DMS53 (cell line): Measurements from ENCODE around the gene PLCD1.
"Not testable (repeated sequence)": the region's sequence is repeated elsewhere in the genome, so short reads cannot be mapped to it uniquely, and the experiment has no call there.

Experiments used
- DNase-seq: peaks from one replicate; lab custom pipeline; 2025; lab: John Stamatoyannopoulos, UW

The PLCD1 gene

GRCh38 chr3:38029400-38030125 lies at the start of gene PLCD1:
Gene PLCD1 (minus strand): TSS chr3:38029642. CDS start chr3:38029539, 103 bp downstream.
- peak; percentile 15 for DNase-seq

GRCh38 chr3:38077073-38077472 lies 47.6 kb upstream of the PLCD1 start:
- DNase-seq = not testable (repeated sequence)

- no peak for DNase-seq
Observed at GRCh38 chr3:38070013-38070412, 40.6 kb upstream of the PLCD1 start.

- no peak for DNase-seq
Observed at GRCh38 chr3:38067508-38068233, 38.2 kb upstream of the PLCD1 start.

- not testable (repeated sequence) for DNase-seq
Observed at GRCh38 chr3:38064453-38064852, 35.0 kb upstream of the PLCD1 start.

GRCh38 chr3:38062809-38063208 lies 33.4 kb upstream of the PLCD1 start:
- DNase-seq = no peak

- DNase-seq = no peak
Observed at GRCh38 chr3:38059591-38059990, 30.1 kb upstream of the PLCD1 start.

- DNase-seq = no peak
Observed at GRCh38 chr3:38059148-38059547, 29.7 kb upstream of the PLCD1 start.

GRCh38 chr3:38054499-38055001 lies 25.1 kb upstream of the PLCD1 start:
- no peak for DNase-seq

GRCh38 chr3:38053813-38054498 lies 24.5 kb upstream of the PLCD1 start:
- DNase-seq = not testable (repeated sequence)

GRCh38 chr3:38053286-38053685 lies 23.8 kb upstream of the PLCD1 start:
- DNase-seq = not testable (repeated sequence)

GRCh38 chr3:38051131-38051530 lies 21.7 kb upstream of the PLCD1 start:
- no peak for DNase-seq

GRCh38 chr3:38049358-38050126 lies 20.1 kb upstream of the PLCD1 start:
- no peak for DNase-seq

GRCh38 chr3:38047896-38048295 lies 18.5 kb upstream of the PLCD1 start:
- DNase-seq = no peak

GRCh38 chr3:38046821-38047220 lies 17.4 kb upstream of the PLCD1 start:
- DNase-seq = no peak

- DNase-seq = no peak
Observed at GRCh38 chr3:38046027-38046426, 16.6 kb upstream of the PLCD1 start.

GRCh38 chr3:38043486-38043885 lies 14.0 kb upstream of the PLCD1 start:
- DNase-seq = no peak

GRCh38 chr3:38040401-38040800 lies 11.0 kb upstream of the PLCD1 start:
- DNase-seq = no peak

GRCh38 chr3:38039899-38040261 lies 10.4 kb upstream of the PLCD1 start:
- peak; percentile 23 for DNase-seq

GRCh38 chr3:38039101-38039898 lies 9.9 kb upstream of the PLCD1 start, which contains the start of gene DLEC1:
Gene DLEC1 (plus strand): TSS chr3:38039208. CDS start chr3:38039226, 18 bp downstream.
- DNase-seq = peak; percentile 68

- DNase-seq = no peak
Observed at GRCh38 chr3:38038447-38038911, 9.0 kb upstream of the PLCD1 start.
